HEK293 (cell line): Measurements from ENCODE around the gene R3HDM2.

Experiments
- ATF2 ChIP-seq: fragments of 450-650 bp; formaldehyde crosslinking; IDR thresholded peaks from 2 replicates; pipeline ENCODE4 v1.5.1; 2016; ENCODE audit warnings: missing biosample characterization, missing genetic modification characterization, low read depth
- EGR2 ChIP-seq: fragments of 450-650 bp; formaldehyde crosslinking; IDR thresholded peaks from 2 replicates; pipeline ENCODE4 v1.5.1; 2016; ENCODE audit warnings: low read depth, missing biosample characterization, missing genetic modification characterization
- ELK4 ChIP-seq: IDR thresholded peaks from 2 replicates; pipeline ENCODE4 v1.6.1; 2011; ENCODE audit warnings: mild to moderate bottlenecking, low read depth, low read length, borderline replicate concordance
- GLI2 ChIP-seq: fragments of 450-650 bp; formaldehyde crosslinking; IDR thresholded peaks from 2 replicates; pipeline ENCODE4; 2017; ENCODE audit warnings: missing biosample characterization, missing genetic modification characterization, low read depth, borderline replicate concordance
- MZF1 ChIP-seq: fragments of 450-650 bp; formaldehyde crosslinking; IDR thresholded peaks from 2 replicates; pipeline ENCODE4 v1.5.1; 2017; ENCODE audit warnings: missing biosample characterization, missing genetic modification characterization, borderline replicate concordance
- PRDM6 ChIP-seq: fragments of 450-650 bp; formaldehyde crosslinking; IDR thresholded peaks from 2 replicates; pipeline ENCODE4 v1.5.1; 2017; ENCODE audit warnings: missing biosample characterization, missing genetic modification characterization
- SP7 ChIP-seq: fragments of 450-650 bp; formaldehyde crosslinking; IDR thresholded peaks from 2 replicates; pipeline ENCODE4 v1.5.1; 2016; ENCODE audit warnings: missing biosample characterization, missing genetic modification characterization
- YY1 ChIP-seq: fragments of 450-650 bp; formaldehyde crosslinking; IDR thresholded peaks from 2 replicates; pipeline ENCODE4 v1.5.1; 2018; ENCODE audit warnings: missing biosample characterization, missing genetic modification characterization
- ZBTB44 ChIP-seq: fragments of 450-650 bp; IDR thresholded peaks from 2 replicates; pipeline ENCODE4 v1.5.1; 2018; ENCODE audit warnings: missing biosample characterization, mild to moderate bottlenecking, missing genetic modification characterization
- ZNF132 ChIP-seq: fragments of 450-650 bp; formaldehyde crosslinking; IDR thresholded peaks from 2 replicates; pipeline ENCODE4 v1.5.1; 2017; ENCODE audit warnings: missing biosample characterization, missing genetic modification characterization, borderline replicate concordance
- ZNF148 ChIP-seq: fragments of 450-650 bp; formaldehyde crosslinking; IDR thresholded peaks from 2 replicates; pipeline ENCODE4 v1.5.0; 2017; ENCODE audit warnings: missing biosample characterization, missing genetic modification characterization, borderline replicate concordance
- ZNF266 ChIP-seq: fragments of 450-650 bp; formaldehyde crosslinking; IDR thresholded peaks from 2 replicates; pipeline ENCODE4 v1.5.1; 2016; ENCODE audit warnings: missing biosample characterization, missing genetic modification characterization, low read depth
- ZNF341 ChIP-seq: fragments of 450-650 bp; formaldehyde crosslinking; IDR thresholded peaks from 2 replicates; pipeline ENCODE4; 2016; ENCODE audit warnings: low read depth, missing biosample characterization, missing genetic modification characterization
- ZNF350 ChIP-seq: fragments of 450-650 bp; formaldehyde crosslinking; IDR thresholded peaks from 2 replicates; pipeline ENCODE4 v1.5.0; 2017; ENCODE audit warnings: missing biosample characterization, mild to moderate bottlenecking, missing genetic modification characterization
- ZNF398 ChIP-seq: fragments of 450-650 bp; formaldehyde crosslinking; IDR thresholded peaks from 2 replicates; pipeline ENCODE4 v1.5.1; 2017; ENCODE audit warnings: missing biosample characterization, missing genetic modification characterization
- ZNF423 ChIP-seq: fragments of 450-650 bp; formaldehyde crosslinking; IDR thresholded peaks from 2 replicates; pipeline ENCODE4 v1.5.1; 2016; ENCODE audit warnings: missing biosample characterization, missing genetic modification characterization
- ZNF426 ChIP-seq: fragments of 450-650 bp; formaldehyde crosslinking; IDR thresholded peaks from 2 replicates; pipeline ENCODE4 v1.5.1; 2017; ENCODE audit warnings: missing biosample characterization, missing genetic modification characterization, mild to moderate bottlenecking, inconsistent platforms, moderate library complexity
- ZNF501 ChIP-seq: fragments of 450-650 bp; formaldehyde crosslinking; IDR thresholded peaks from 2 replicates; pipeline ENCODE4 v1.5.1; 2016; ENCODE audit warnings: missing biosample characterization, missing genetic modification characterization
- ZNF513 ChIP-seq: fragments of 450-650 bp; IDR thresholded peaks from 2 replicates; pipeline ENCODE4 v1.5.1; 2018; ENCODE audit warnings: missing biosample characterization, missing genetic modification characterization
- ZNF560 ChIP-seq: fragments of 450-650 bp; formaldehyde crosslinking; IDR thresholded peaks from 2 replicates; pipeline ENCODE4 v1.5.1; 2017; ENCODE audit warnings: missing biosample characterization, missing genetic modification characterization, borderline replicate concordance
- ZNF596 ChIP-seq: fragments of 450-650 bp; IDR thresholded peaks from 2 replicates; pipeline ENCODE4 v1.5.0; 2018; ENCODE audit warnings: missing biosample characterization, mild to moderate bottlenecking, missing genetic modification characterization, moderate library complexity
- ZNF621 ChIP-seq: fragments of 450-650 bp; formaldehyde crosslinking; IDR thresholded peaks from 2 replicates; pipeline ENCODE4 v1.5.1; 2017; ENCODE audit warnings: missing biosample characterization, missing genetic modification characterization
- ZNF629 ChIP-seq: fragments of 450-650 bp; formaldehyde crosslinking; IDR thresholded peaks from 2 replicates; pipeline ENCODE4 v1.5.1; 2017; ENCODE audit warnings: missing biosample characterization, missing genetic modification characterization
- ZNF670 ChIP-seq: fragments of 450-650 bp; formaldehyde crosslinking; IDR thresholded peaks from 2 replicates; pipeline ENCODE4 v1.5.1; 2016; ENCODE audit warnings: missing biosample characterization, missing genetic modification characterization, low read depth
- ZNF76 ChIP-seq: fragments of 450-650 bp; formaldehyde crosslinking; IDR thresholded peaks from 2 replicates; pipeline ENCODE4; 2016; ENCODE audit warnings: low read depth, missing biosample characterization, missing genetic modification characterization, borderline replicate concordance
- ZNF776 ChIP-seq: fragments of 450-650 bp; formaldehyde crosslinking; IDR thresholded peaks from 2 replicates; pipeline ENCODE4 v1.5.0; 2017; ENCODE audit warnings: missing biosample characterization, missing genetic modification characterization, borderline replicate concordance
- ZNF791 ChIP-seq: fragments of 450-650 bp; formaldehyde crosslinking; IDR thresholded peaks from 2 replicates; pipeline ENCODE4 v1.5.1; 2016; ENCODE audit warnings: missing biosample characterization, missing genetic modification characterization

R3HDM2 gene

GRCh38 chr12:57243521-57244311, 187.1 kb downstream of the R3HDM2 start (continued):
- TF ChIP-seq ZNF148 (tag by site-specific recombination) (no peak), ZNF560 (no peak), ZNF426 (tag by site-specific recombination) (no peak), ZNF791 (tag by site-specific recombination) (no peak), ZNF670 (tag by site-specific recombination) (no peak), ZNF423 (tag by site-specific recombination) (no peak), ZNF341 (tag by site-specific recombination) (0 out of 2 replicates have a peak, but pooled peaks have one; percentile 59), ZNF501 (tag by site-specific recombination) (no peak), ZNF266 (tag by site-specific recombination) (no peak), ZBTB44 (tag by site-specific recombination) (no peak), GLI2 (tag by site-specific recombination) (no peak), MZF1 (tag by site-specific recombination) (no peak), ZNF398 (tag by site-specific recombination) (peak; percentile 70), ZNF132 (tag by site-specific recombination) (no peak), ZNF513 (no peak), ZNF776 (tag by site-specific recombination) (no peak), ZNF76 (tag by site-specific recombination) (no peak; the same call in 1 of the 2 replicates), ZNF621 (no peak), YY1 (tag by site-specific recombination) (no peak; the same call in 1 of the 2 replicates), ELK4 (no peak), ATF2 (tag by site-specific recombination) (no peak), ZNF350 (tag by site-specific recombination) (no peak), PRDM6 (tag by site-specific recombination) (no peak), ZNF629 (tag by site-specific recombination) (peak; percentile 25; the same call in 1 of the 2 replicates), ZNF596 (tag by site-specific recombination) (no peak), EGR2 (tag by site-specific recombination) (no peak), SP7 (tag by site-specific recombination) (peak; percentile 27)
